K562 (cell line): ENCODE results near the gene TP73. TPM values are rescaled to one million over a fixed set of nuclear protein-coding genes. Genes with fewer than 3 reads are reported as not detected.

Experiments used
- ILK ChIP-seq: fragments of 450-650 bp; IDR thresholded peaks from 2 replicates; pipeline ENCODE4 v1.6.1; 2016; ENCODE audit warnings: missing genetic modification characterization, low read depth, mild to moderate bottlenecking, missing compliant biosample characterization, moderate library complexity, borderline replicate concordance
- MTA2 ChIP-seq: fragments of 450-650 bp; IDR thresholded peaks from 2 replicates; pipeline ENCODE4 v1.6.1; 2016; ENCODE audit warnings: low read depth
- NFXL1 ChIP-seq: fragments of 450-650 bp; formaldehyde crosslinking; IDR thresholded peaks from 2 replicates; pipeline ENCODE4 v1.4.0; 2021; ENCODE audit warnings: mild to moderate bottlenecking
- PCBP2 ChIP-seq: fragments of 200-400 bp; formaldehyde crosslinking; IDR thresholded peaks from 2 replicates; pipeline ENCODE4 v1.6.1; 2018; ENCODE audit warnings: low read length, low read depth, mild to moderate bottlenecking, moderate library complexity; ENCODE audit not compliant: poor library complexity, severe bottlenecking
- PURB ChIP-seq: sonication (generic); formaldehyde crosslinking; IDR thresholded peaks from 2 replicates; pipeline ENCODE4 v1.9.0; 2021; ENCODE audit warnings: low read depth, mild to moderate bottlenecking, missing genetic modification reagents
- STAT5B ChIP-seq: fragments of 250-450 bp; sonication (Bioruptor Pico); IDR thresholded peaks from 2 replicates; pipeline ENCODE4 v1.8.0; 2021; ENCODE audit warnings: mild to moderate bottlenecking, inconsistent platforms
- ZBTB7A ChIP-seq: IDR thresholded peaks from 2 replicates; pipeline ENCODE4 v1.6.1; 2011; ENCODE audit warnings: low read depth, mild to moderate bottlenecking, low read length, moderate library complexity, borderline replicate concordance; ENCODE audit not compliant: control insufficient read depth
- ZFX ChIP-seq: sonication (generic); formaldehyde crosslinking; IDR thresholded peaks from 2 replicates; pipeline ENCODE4 v1.8.0; 2022; ENCODE audit warnings: mild to moderate bottlenecking, missing genetic modification reagents, moderate library complexity
- ZNF23 ChIP-seq: fragments of 250-450 bp; sonication (Bioruptor Pico); IDR thresholded peaks from 2 replicates; pipeline ENCODE4 v1.4.0; 2020; ENCODE audit warnings: mild to moderate bottlenecking
- ZNF583 ChIP-seq: fragments of 250-450 bp; sonication (Bioruptor Pico); IDR thresholded peaks from 2 replicates; pipeline ENCODE4 v1.4.0; 2020
- ZNF75A ChIP-seq: fragments of 450-650 bp; formaldehyde crosslinking; IDR thresholded peaks from 2 replicates; pipeline ENCODE4 v1.4.0; 2020; ENCODE audit warnings: mild to moderate bottlenecking
- ZSCAN29 ChIP-seq: fragments of 450-650 bp; IDR thresholded peaks from 2 replicates; pipeline ENCODE4 v1.6.1; 2017
- polyA plus RNA-seq, 8 experiments: library from polyadenylated mRNA; depleted of rRNA in 4 of 8; stranded (reverse) in 5 of 8; unstranded in 3 of 8; fragments of >200 nt; fragmentation: Nextera tagmentation in 2 of 8; fragmentation: Illumina TruSeq in 1 of 8; extraction: Ambion mirVana in 2 of 8; extraction: Trizol in 1 of 8; gene quantifications; 2 replicates each; pipeline versions ENCODE4 v1.2.1 to v1.2.3, GENCODE V29; 2011 to 2014; ENCODE audit warnings: inconsistent platforms in 1 of 8, missing spikeins in 1 of 8
- total RNA-seq, 7 experiments: library from RNA; depleted of rRNA in 6 of 7; stranded (reverse); fragments of >200 nt in 6 of 7; fragmentation: Illumina TruSeq in 2 of 7; extraction: Trizol in 2 of 7; gene quantifications; 2 replicates each; pipeline versions ENCODE4 v1.2.1 to v1.2.3, GENCODE V29; 2011 to 2021; ENCODE audit warnings: low replicate concordance in 1 of 7
- TF ChIP-seq, protein P1 (sequence below): sonication (generic); formaldehyde crosslinking; IDR thresholded peaks from 2 replicates; pipeline ENCODE4 v1.9.0; 2022; ENCODE audit warnings: mild to moderate bottlenecking, missing genetic modification reagents
- TF ChIP-seq, protein P2 (sequence below), 2 experiments: IDR thresholded peaks in 1 of 2; conservative IDR thresholded peaks in 1 of 2; 2 replicates each; pipeline ENCODE4 v1.6.1; 2016; ENCODE audit warnings: low read depth in 2 of 2, mild to moderate bottlenecking in 1 of 2, missing compliant biosample characterization in 1 of 2, missing genetic modification characterization in 1 of 2, moderate library complexity in 1 of 2
- TF ChIP-seq, protein P3 (sequence below): sonication (generic); IDR thresholded peaks from 2 replicates; pipeline ENCODE4 v1.6.1; 2016
- TF ChIP-seq, protein P4 (sequence below): fragments of 250-450 bp; sonication (Bioruptor Pico); IDR thresholded peaks from 2 replicates; pipeline ENCODE4 v1.5.0; 2021; ENCODE audit warnings: mild to moderate bottlenecking, moderate library complexity
- TF ChIP-seq, protein P5 (sequence below): IDR thresholded peaks from 2 replicates; pipeline ENCODE4 v1.6.1; 2014; ENCODE audit warnings: antibody characterized with exemption

TP73 gene
- total and polyA plus RNA-seq, 9 of the 15 experiments (the other 6 are each of a cell fraction or from before 2014, with no cell fraction given), result 0.07 to 1.6 (median 0.40) TPM; not detected in 2

DNA sequence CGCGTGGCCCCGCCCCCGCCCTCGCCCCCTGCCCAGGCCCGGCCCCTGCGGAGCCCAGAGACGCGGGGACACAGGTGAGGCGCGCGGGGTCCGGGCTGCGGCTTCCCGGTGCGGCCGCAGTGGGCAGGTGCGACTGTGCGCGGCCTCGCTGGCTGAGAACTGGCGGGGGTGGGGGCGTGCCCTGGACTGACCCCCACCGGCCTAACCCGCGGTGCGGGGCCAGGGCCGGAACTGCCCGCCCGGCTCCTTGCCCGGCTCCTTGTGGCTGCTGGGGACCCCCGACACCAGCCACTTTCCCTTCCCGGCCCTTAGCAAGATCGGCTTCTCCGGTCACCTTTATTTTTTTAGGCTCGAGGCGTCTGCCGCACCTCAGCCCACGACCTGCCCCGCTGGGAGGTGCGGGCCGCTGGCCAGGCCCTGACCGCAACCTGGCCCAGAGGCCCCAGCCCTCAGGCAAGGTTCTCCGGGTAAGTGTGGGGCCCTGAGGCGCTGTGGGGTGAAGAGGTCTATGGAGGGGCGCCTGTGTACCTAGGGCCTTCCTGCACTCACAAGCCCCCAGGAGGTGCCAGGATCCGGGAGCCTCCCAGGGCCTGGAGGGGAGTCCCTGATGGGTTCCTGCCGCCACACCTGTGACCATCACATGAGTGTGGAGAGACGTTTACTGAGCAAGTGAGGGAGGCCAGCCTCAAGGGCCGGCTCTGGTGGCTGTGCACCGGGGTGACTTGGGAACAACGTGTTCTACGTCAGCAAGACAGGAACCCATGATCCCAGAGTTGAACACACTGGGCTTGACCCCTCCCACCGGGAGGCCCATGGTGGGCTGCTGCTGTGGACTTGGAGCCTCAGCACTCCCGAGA is 120.6 kb downstream of the TP73 start, which contains the start of gene SMIM1 (continued):
- TF ChIP-seq ZFX (CRISPR knock-in tag), result peak; percentile 60
- TF ChIP-seq, protein P1, sequence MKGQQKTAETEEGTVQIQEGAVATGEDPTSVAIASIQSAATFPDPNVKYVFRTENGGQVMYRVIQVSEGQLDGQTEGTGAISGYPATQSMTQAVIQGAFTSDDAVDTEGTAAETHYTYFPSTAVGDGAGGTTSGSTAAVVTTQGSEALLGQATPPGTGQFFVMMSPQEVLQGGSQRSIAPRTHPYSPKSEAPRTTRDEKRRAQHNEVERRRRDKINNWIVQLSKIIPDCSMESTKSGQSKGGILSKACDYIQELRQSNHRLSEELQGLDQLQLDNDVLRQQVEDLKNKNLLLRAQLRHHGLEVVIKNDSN (CRISPR knock-in tag), result peak; percentile 47; the same call in 1 of the 2 replicates
- peak; percentile 70; the same call in 1 of the 2 replicates for TF ChIP-seq ZBTB7A
- TF ChIP-seq, protein P2, sequence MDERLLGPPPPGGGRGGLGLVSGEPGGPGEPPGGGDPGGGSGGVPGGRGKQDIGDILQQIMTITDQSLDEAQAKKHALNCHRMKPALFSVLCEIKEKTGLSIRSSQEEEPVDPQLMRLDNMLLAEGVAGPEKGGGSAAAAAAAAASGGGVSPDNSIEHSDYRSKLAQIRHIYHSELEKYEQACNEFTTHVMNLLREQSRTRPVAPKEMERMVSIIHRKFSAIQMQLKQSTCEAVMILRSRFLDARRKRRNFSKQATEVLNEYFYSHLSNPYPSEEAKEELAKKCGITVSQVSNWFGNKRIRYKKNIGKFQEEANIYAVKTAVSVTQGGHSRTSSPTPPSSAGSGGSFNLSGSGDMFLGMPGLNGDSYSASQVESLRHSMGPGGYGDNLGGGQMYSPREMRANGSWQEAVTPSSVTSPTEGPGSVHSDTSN (CRISPR knock-in tag; IDR thresholded peaks at IDR 0.05; ENCODE audit: low read depth), result no peak
- TF ChIP-seq, protein P2 (tag; conservative IDR thresholded peaks at IDR 0.05; ENCODE audit: low read depth), result no peak
- TF ChIP-seq, protein P3, sequence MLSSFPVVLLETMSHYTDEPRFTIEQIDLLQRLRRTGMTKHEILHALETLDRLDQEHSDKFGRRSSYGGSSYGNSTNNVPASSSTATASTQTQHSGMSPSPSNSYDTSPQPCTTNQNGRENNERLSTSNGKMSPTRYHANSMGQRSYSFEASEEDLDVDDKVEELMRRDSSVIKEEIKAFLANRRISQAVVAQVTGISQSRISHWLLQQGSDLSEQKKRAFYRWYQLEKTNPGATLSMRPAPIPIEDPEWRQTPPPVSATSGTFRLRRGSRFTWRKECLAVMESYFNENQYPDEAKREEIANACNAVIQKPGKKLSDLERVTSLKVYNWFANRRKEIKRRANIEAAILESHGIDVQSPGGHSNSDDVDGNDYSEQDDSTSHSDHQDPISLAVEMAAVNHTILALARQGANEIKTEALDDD, result no peak
- TF ChIP-seq PCBP2, result no peak
- no peak for TF ChIP-seq PURB (CRISPR knock-in tag)
- peak; percentile 8; the same call in 1 of the 2 replicates for TF ChIP-seq ZNF583
- no peak for TF ChIP-seq ZNF23 (CRISPR knock-in tag)
- TF ChIP-seq STAT5B, result no peak
- TF ChIP-seq, protein P4, sequence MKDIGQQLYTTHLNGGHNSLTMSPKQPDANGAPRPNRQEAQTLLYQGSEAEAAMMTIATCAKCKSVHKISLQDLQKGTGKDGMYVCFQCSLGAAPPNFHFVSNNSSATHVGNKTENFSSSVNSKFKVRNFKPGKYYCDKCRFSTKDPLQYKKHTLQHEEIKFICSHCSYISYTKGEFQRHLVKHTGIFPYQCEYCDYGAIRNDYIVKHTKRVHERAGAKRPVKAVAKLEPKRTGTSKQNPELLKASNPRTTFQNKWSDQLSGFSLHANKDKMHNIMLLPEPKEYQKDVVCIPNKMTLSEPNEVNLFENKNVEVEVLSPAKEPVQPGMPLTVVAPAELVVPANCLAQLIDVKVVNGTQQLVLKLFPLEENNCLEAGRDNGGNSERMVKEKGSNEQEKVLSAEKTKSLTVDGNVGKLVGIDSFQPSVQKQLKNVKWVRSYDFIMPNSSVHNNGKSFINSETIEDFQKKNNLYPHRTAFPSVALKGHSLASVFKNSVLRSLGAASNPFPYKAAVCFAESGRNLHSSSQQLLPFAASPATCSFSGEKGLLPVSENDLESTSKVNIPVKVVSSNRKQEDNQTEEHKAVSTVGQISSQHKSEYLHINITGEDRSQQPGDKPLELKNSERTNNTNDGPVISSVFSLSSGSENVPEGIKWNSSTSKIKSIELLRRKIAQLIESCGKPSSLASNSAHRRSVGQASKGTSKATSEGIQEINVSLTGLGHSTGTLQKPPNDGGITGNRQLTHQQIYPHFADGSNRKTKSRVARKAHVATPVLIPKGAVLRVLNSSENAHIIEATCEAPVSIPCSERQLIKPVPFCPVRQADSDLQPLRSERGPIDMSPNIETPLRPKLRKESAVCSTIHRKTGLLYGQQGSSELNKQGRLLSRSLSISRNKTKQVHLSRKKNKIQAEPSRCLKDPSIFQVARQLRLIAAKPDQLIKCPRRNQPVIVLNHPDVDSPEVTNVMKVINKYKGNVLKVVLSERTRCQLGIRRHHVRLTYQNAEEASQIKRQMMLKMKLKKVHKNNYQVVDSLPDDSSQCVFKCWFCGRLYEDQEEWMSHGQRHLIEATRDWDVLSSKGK (CRISPR knock-in tag), result no peak
- no peak for TF ChIP-seq ILK (tag)
- TF ChIP-seq NFXL1, result no peak
- TF ChIP-seq ZNF75A (CRISPR knock-in tag), result no peak
- TF ChIP-seq MTA2, result no peak
- TF ChIP-seq ZSCAN29, result no peak
- TF ChIP-seq, protein P5, sequence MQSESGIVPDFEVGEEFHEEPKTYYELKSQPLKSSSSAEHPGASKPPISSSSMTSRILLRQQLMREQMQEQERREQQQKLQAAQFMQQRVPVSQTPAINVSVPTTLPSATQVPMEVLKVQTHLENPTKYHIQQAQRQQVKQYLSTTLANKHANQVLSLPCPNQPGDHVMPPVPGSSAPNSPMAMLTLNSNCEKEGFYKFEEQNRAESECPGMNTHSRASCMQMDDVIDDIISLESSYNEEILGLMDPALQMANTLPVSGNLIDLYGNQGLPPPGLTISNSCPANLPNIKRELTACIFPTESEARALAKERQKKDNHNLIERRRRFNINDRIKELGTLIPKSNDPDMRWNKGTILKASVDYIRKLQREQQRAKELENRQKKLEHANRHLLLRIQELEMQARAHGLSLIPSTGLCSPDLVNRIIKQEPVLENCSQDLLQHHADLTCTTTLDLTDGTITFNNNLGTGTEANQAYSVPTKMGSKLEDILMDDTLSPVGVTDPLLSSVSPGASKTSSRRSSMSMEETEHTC, result no peak
